ENCODE data around the gene CERK.

DNA sequence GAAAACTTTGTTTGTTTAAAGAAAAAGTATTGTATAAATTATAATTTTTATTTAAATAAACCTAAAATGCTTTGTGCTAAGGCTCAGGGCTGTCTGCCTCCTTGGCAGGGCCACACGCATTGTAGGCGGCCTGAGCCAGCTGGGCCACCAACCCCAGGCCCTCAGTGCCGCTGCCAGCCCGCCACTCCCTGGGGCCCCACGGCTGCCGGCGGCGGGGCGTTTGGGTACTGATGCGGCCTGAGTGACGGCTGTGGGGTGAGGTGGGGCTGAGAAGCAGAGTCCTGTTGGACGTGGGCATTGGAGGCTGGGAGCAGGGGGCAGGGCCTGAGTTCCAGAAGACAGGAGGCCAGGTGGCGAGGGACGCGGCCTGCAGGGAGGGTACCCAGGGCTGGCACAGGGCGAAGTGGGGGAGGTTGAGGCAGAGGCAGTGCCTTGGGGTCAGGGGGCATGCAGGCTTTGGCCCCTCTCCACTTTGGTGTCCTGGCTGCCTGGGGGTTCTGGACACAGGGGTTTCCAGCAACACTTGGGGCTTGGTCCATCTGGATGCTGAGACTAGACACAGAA, 58.3 kb downstream of the CERK start:
- no peak for TF ChIP-seq POLR2AphosphoS5 (IDR thresholded peaks at IDR 0.05; ENCODE audit: borderline replicate concordance, low read depth, low read length)
- no peak for TF ChIP-seq EZH2 (IDR thresholded peaks at IDR 0.05)

Measured in SK-N-MC (cell line).